ENCODE results near the gene RANBP3L.
"Not testable (repeated sequence)": the region's sequence is repeated elsewhere in the genome, so short reads cannot be mapped to it uniquely, and the experiment has no call there.

Gene RANBP3L

DNA sequence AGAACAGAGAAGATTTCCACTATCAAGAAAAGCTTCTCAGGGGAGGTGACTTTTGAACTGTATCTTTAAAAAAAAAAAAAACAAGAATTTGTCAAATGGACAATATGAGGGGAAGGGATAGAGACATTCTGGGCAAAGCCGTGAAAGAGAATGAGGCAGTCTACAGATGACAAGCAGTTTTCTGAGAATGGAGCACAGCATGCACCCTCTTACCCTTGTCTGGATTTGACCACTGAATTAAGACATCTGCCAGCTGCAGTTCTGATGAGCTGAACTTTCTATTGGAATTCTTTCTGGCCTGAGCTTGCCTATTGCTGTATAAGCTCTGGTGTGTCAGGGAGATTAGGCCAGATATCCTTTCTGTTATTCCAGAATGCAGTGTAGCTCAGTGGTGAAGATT, 10.3 kb upstream of the RANBP3L start:
- Histone ChIP-seq H3K4me3 (ENCODE audit: low read depth in 1 of 2, low read length in 2 of 2) (no peak overlapping the region), H3K27ac (ENCODE audit: low read depth, low read length) (no peak overlapping the region), H3K36me3 (ENCODE audit: insufficient read depth, low read length) (no peaks in the 10 kb centered on the region), H3K4me1 (ENCODE audit: insufficient read depth, low read length) (no peaks in the 10 kb centered on the region), H3K9ac (ENCODE audit: low read length) (no peak overlapping the region), H3K9me3 (ENCODE audit: low read length) (no peaks in the 10 kb centered on the region), H3K27me3 (ENCODE audit: control insufficient read depth in 1 of 2, insufficient read depth in 2 of 2, low read length in 2 of 2) (no peaks in the 10 kb centered on the region)

DNA sequence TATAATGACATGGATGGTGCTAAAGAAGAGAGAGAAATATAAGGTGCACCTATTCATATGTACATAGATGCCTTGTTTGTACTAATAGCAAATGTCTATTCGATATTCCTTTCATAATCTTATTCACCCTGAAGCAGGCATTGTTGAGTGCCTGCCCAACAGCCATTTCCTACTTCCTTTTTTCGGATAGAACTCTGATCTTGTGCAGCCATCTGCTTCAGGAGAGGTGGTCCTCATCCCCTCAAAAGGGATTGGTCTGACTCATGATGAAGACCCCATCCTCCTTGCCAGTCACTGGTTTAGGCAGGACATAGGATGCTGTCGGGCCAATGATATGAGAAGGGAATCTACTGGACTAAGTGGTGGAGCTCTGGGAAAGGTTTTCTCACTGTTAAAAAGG, 8.4 kb upstream of the RANBP3L start:
- H3K9ac ChIP-seq (ENCODE audit: low read length), result no peak overlapping the region
- H3K36me3 ChIP-seq (ENCODE audit: insufficient read depth, low read length), result no peaks in the 10 kb centered on the region
- no peaks in the 10 kb centered on the region for H3K27me3 ChIP-seq (ENCODE audit: control insufficient read depth in 1 of 2, insufficient read depth in 2 of 2, low read length in 2 of 2)
- H3K27ac ChIP-seq (ENCODE audit: low read depth, low read length), result no peak overlapping the region
- H3K4me1 ChIP-seq (ENCODE audit: insufficient read depth, low read length), result peaks cover 10% of the 10 kb centered on the region
- H3K9me3 ChIP-seq (ENCODE audit: low read length), result no peaks in the 10 kb centered on the region
- H3K4me3 ChIP-seq (ENCODE audit: low read depth in 1 of 2, low read length in 2 of 2), result no peak overlapping the region

DNA sequence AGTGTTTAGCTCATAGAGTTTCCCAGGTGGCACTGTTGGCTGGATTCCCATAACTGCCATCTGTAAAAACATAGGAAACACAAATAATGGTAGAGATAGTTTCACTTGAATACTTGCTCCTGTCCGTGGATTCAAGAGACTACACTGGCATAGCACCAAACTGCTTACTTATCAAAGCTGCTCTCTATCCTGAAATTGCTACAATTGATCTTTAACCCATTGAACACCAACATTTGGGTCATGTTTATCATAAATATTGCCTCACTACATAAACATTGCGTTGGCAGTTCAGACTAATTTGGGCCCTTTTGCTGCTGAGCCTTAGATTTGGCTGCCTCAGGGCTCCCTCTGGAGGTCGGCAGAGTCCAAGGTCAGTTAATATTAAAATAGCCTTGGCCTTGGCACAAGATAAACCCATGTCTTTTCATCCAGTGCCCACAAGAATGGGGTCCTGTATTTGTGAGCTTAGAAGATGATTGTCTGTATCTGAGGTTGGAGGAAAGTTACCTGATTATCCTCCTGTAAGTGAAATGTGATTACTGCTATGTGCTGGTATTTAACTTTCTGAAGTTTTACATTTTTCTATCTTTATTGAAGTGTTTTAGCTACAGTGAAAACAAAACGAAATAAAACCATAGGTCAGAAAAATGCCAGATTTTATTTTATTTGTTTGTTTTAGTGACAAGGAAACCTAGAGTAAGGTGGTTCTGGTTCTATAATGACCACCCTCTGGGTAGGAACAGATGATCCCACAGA, 4.0 kb upstream of the RANBP3L start:
- H3K4me3 ChIP-seq (ENCODE audit: low read depth in 1 of 2, low read length in 2 of 2), result no peak overlapping the region
- H3K9me3 ChIP-seq (ENCODE audit: low read length), result no peaks in the 10 kb centered on the region
- H3K4me1 ChIP-seq (ENCODE audit: insufficient read depth, low read length), result peaks cover 21% of the 10 kb centered on the region
- no peak overlapping the region for H3K27ac ChIP-seq (ENCODE audit: low read depth, low read length)
- H3K36me3 ChIP-seq (ENCODE audit: insufficient read depth, low read length), result no peaks in the 10 kb centered on the region
- H3K9ac ChIP-seq (ENCODE audit: low read length), result no peak overlapping the region
- no peaks in the 10 kb centered on the region for H3K27me3 ChIP-seq (ENCODE audit: control insufficient read depth in 1 of 2, insufficient read depth in 2 of 2, low read length in 2 of 2)

DNA sequence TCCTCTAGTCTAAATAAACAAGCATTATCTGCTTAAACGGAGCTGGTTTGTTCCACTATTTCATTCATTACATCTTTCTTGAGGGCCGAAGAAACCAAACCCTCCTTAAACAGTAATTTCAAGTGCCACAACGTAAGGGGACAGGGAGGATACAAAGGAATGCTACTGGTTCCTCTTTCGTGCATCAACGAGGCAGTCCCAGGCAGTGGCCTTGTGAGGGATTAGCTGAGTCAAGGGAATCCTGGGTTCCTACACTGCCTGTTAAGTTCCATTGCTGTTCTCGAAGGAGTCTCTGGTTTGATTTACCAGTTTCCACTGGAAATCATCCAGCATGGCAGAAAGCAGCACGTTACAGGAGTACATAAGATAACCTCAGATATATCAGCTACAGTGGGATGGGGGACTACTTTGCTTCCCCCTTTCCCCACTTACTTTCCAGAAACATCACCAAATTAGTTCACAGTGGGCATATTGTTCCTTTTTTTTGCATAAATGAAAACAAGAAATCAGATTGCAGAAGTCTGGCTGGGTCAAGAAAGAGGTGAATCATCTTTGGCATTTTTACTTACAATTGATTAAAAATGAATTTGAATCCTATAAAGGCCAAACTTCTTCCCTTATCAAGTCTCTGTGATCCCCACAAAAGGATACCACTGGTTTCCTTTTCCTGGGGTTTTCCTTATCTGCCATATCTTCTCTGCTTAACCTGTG, 2.5 kb upstream of the RANBP3L start:
- Histone ChIP-seq H3K4me3 (ENCODE audit: low read depth in 1 of 2, low read length in 2 of 2) (no peak overlapping the region), H3K27ac (ENCODE audit: low read depth, low read length) (no peak overlapping the region), H3K4me1 (ENCODE audit: insufficient read depth, low read length) (peaks cover 31% of the 10 kb centered on the region), H3K9ac (ENCODE audit: low read length) (no peak overlapping the region), H3K9me3 (ENCODE audit: low read length) (no peaks in the 10 kb centered on the region), H3K36me3 (ENCODE audit: insufficient read depth, low read length) (no peaks in the 10 kb centered on the region), H3K27me3 (ENCODE audit: control insufficient read depth in 1 of 2, insufficient read depth in 2 of 2, low read length in 2 of 2) (no peaks in the 10 kb centered on the region)

DNA sequence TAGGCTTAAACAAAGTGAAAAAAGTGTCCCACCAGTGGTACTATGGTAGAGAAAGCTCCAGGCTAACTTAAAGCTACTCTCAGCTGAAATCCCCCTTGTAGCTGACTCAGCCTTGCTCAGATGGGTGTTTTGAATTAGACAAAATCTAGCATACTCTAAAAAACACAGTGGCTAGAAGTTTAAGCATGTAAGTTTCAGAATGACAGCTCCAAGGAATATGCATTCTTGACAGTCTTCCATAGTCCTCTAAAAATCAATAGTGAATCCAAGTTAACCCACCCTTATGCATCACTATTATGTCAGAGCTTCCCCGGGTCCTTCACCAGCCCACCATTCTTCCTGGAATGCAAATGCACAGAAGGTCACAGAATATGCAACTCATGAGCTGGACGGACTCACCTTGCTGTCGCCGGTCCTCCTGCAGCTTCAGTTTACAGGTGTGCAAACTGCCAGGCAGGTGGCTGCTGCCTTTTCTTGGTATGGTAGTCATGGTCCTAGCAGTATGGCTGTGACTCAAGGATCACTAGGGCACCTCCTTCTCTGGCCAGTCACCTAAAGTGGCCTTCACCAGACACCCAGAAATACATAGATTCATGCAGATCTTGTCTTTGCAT, 668 bp downstream of the RANBP3L start:
- H3K9me3 ChIP-seq (ENCODE audit: low read length), result no peaks in the 10 kb centered on the region
- H3K27ac ChIP-seq (ENCODE audit: low read depth, low read length), result peak overlapping the region; percentile 56
- no peaks in the 10 kb centered on the region for H3K36me3 ChIP-seq (ENCODE audit: insufficient read depth, low read length)
- peaks cover 31% of the 10 kb centered on the region for H3K4me1 ChIP-seq (ENCODE audit: insufficient read depth, low read length)
- peak overlapping the region in 1 of 2 donors; percentile 12 for H3K4me3 ChIP-seq (ENCODE audit: low read depth in 1 of 2, low read length in 2 of 2)
- H3K9ac ChIP-seq (ENCODE audit: low read length), result no peak overlapping the region
- H3K27me3 ChIP-seq (ENCODE audit: control insufficient read depth in 1 of 2, insufficient read depth in 2 of 2, low read length in 2 of 2), result no peaks in the 10 kb centered on the region

DNA sequence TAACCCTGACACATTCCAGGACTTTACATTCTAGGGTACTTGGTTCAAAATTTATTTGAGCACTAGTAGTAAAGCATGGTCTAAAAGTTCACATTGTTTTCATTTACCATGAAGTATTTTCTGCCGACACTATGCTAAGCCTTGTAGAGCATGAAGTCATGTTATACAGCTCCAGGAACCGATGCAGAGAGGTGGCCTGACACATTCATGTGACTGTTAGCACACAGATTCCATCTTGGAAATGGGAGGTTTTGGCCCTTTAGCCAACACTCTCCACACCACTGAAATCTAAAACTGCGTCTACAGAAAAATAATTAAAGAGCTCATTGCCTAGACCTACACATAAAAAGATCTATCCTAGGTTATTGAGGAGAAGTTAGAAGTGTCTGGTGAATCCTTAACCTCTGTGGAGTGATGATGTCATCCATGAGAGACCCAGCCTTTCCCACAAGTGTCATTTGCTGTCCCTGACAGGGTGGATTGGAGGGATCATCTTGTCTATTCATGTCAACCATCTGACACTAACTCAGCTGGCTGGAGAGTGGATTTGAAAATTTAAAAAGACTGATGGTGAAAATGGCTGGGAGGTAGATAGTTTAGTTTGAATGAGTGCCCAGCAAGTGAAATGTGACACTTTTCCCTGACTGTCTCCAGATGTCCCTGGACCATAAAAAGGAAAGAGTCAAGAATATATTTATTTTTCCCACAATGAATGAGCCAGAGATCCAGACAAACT, 1.3 kb downstream of the RANBP3L start:
- H3K4me1 ChIP-seq (ENCODE audit: insufficient read depth, low read length), result peaks cover 24% of the 10 kb centered on the region
- no peaks in the 10 kb centered on the region for H3K27me3 ChIP-seq (ENCODE audit: control insufficient read depth in 1 of 2, insufficient read depth in 2 of 2, low read length in 2 of 2)
- H3K36me3 ChIP-seq (ENCODE audit: insufficient read depth, low read length), result no peaks in the 10 kb centered on the region
- no peaks in the 10 kb centered on the region for H3K9me3 ChIP-seq (ENCODE audit: low read length)
- H3K9ac ChIP-seq (ENCODE audit: low read length), result no peak overlapping the region
- no peak overlapping the region for H3K4me3 ChIP-seq (ENCODE audit: low read depth in 1 of 2, low read length in 2 of 2)
- H3K27ac ChIP-seq (ENCODE audit: low read depth, low read length), result no peak overlapping the region

DNA sequence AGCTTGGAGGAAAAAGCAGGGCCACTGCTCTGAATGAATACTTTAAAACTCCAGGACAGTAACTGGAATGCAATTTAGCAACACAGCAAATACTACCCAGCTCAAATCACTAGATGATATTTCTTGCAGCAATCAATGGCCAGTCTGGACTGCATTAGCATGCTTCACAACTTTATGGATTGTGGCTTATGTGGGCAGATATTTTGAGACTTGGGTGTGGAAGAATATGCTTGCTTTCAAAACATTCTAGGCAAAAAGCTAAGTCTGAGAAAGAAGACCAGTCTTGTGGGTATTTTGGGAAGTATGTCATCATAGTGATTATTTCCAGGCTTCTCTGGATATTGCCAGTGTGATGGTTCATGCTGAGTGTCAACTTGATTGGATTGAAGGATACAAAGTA, 3.1 kb downstream of the RANBP3L start:
- H3K9me3 ChIP-seq (ENCODE audit: low read length), result no peaks in the 10 kb centered on the region
- no peak overlapping the region for H3K4me3 ChIP-seq (ENCODE audit: low read depth in 1 of 2, low read length in 2 of 2)
- H3K4me1 ChIP-seq (ENCODE audit: insufficient read depth, low read length), result peaks cover 22% of the 10 kb centered on the region
- no peak overlapping the region for H3K9ac ChIP-seq (ENCODE audit: low read length)
- H3K27me3 ChIP-seq (ENCODE audit: control insufficient read depth in 1 of 2, insufficient read depth in 2 of 2, low read length in 2 of 2), result no peaks in the 10 kb centered on the region
- no peaks in the 10 kb centered on the region for H3K36me3 ChIP-seq (ENCODE audit: insufficient read depth, low read length)
- H3K27ac ChIP-seq (ENCODE audit: low read depth, low read length), result no peak overlapping the region

DNA sequence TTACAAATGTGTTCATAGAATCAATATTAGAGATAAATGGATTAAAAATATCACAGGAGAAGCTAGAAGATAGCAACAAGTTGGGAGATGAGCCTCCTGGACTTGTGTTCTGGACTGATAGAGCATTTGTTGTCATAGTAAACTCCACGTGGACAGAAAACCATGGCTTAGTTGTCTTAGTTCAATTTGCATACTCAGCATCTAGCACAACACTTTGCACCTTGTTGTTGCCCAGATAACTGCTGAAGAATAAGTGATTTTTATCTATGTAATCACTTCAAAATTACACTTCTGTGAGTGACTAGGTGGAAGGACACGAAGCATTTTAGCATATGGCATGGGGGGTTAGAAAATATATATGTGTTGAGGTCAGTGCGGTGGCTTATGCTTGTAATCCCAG, 4.0 kb downstream of the RANBP3L start:
- Histone ChIP-seq H3K36me3 (ENCODE audit: insufficient read depth, low read length) (no peaks in the 10 kb centered on the region), H3K9me3 (ENCODE audit: low read length) (no peaks in the 10 kb centered on the region), H3K9ac (ENCODE audit: low read length) (no peak overlapping the region), H3K4me3 (ENCODE audit: low read depth in 1 of 2, low read length in 2 of 2) (no peak overlapping the region), H3K27me3 (ENCODE audit: control insufficient read depth in 1 of 2, insufficient read depth in 2 of 2, low read length in 2 of 2) (no peaks in the 10 kb centered on the region), H3K27ac (ENCODE audit: low read depth, low read length) (no peak overlapping the region), H3K4me1 (ENCODE audit: insufficient read depth, low read length) (peaks cover 22% of the 10 kb centered on the region)

DNA sequence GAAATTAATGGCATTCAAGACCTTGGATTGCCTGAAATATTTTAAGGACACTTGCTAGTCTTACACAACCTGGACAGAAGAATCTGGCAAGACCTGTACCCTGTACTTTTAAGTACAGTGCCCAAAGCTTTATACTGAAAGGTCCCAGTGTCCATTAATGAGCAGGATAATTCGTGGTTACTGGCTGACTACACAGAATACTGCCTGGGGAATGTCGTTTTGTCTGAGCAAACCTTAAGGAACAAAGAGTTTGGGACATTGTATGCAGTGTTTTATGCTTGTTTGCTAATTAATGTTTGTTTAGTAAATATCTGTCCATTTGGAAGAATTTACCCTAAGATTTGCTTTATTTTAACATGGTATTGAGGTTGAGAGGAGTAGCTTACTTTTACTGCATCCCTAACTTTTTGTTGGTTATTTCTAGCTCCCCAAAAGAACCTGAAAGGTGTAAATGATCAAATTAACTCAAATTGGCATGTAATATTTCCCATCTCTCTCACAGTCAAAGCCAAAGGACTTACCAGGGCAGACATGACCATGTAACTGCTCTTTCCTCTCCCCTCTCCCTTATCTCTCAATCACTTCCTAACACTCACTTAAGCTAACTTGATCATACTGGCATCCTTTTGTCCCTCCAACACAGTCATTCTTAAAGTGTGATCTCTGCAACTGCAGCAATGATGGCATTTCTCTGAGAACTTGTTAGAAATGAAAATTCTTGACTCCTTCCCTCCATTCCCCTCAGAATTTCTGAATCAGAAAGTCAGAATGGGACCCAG, 15.7 kb downstream of the RANBP3L start:
- no peaks in the 10 kb centered on the region for H3K36me3 ChIP-seq (ENCODE audit: insufficient read depth, low read length)
- no peak overlapping the region for H3K9ac ChIP-seq (ENCODE audit: low read length)
- no peaks in the 10 kb centered on the region for H3K9me3 ChIP-seq (ENCODE audit: low read length)
- no peaks in the 10 kb centered on the region for H3K27me3 ChIP-seq (ENCODE audit: control insufficient read depth in 1 of 2, insufficient read depth in 2 of 2, low read length in 2 of 2)
- no peak overlapping the region for H3K27ac ChIP-seq (ENCODE audit: low read depth, low read length)
- no peaks in the 10 kb centered on the region for H3K4me1 ChIP-seq (ENCODE audit: insufficient read depth, low read length)
- no peak overlapping the region for H3K4me3 ChIP-seq (ENCODE audit: low read depth in 1 of 2, low read length in 2 of 2)

DNA sequence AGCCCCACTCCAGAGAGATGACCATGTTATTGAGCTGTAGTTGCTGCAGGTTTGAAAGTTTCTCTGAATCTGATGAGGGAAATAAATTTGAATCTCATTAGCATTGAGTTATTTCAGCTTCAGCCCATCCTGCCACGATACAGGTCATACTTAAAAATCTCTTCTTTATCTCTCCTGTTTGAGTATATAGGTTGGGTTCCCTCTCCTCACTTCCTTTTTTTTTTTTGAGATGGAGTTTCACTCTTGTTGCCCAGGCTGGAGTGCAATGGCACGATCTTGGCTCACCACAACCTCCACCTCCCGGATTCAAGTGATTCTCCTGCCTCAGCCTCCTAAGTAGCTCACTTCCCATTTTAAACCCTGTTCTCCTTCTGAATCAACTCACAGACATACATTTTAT, 17.9 kb downstream of the RANBP3L start:
- H3K4me3 ChIP-seq (ENCODE audit: low read depth in 1 of 2, low read length in 2 of 2); H3K36me3 ChIP-seq (ENCODE audit: insufficient read depth, low read length); H3K27me3 ChIP-seq (ENCODE audit: control insufficient read depth in 1 of 2, insufficient read depth in 2 of 2, low read length in 2 of 2); H3K9ac ChIP-seq (ENCODE audit: low read length); H3K9me3 ChIP-seq (ENCODE audit: low read length); H3K4me1 ChIP-seq (ENCODE audit: insufficient read depth, low read length); H3K27ac ChIP-seq (ENCODE audit: low read depth, low read length): not testable (repeated sequence)

DNA sequence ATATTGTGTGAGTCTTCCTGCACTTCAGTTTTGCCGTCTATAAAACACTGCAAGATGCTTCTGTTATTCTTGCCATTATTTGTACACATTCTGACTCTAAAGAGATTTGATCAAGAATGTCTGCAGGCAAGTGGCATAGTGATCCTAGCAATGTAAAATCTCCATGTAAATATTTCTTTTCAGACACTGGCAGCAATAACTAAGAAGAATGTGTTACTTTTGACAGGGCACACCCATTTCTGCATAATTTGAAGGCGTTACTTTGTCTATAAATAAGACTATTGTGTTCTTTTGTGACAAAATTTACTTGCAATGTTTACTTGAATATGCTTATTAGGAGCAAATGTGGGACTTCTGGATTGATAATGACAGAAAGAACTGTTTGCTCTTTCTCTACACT, 20.1 kb downstream of the RANBP3L start:
- Histone ChIP-seq H3K36me3 (ENCODE audit: insufficient read depth, low read length) (no peaks in the 10 kb centered on the region), H3K27me3 (ENCODE audit: control insufficient read depth in 1 of 2, insufficient read depth in 2 of 2, low read length in 2 of 2) (no peaks in the 10 kb centered on the region), H3K4me1 (ENCODE audit: insufficient read depth, low read length) (no peaks in the 10 kb centered on the region), H3K9me3 (ENCODE audit: low read length) (no peaks in the 10 kb centered on the region), H3K27ac (ENCODE audit: low read depth, low read length) (no peak overlapping the region), H3K4me3 (ENCODE audit: low read depth in 1 of 2, low read length in 2 of 2) (no peak overlapping the region), H3K9ac (ENCODE audit: low read length) (no peak overlapping the region)

Measured in muscle layer of colon (tissue), 2 donors.